Ascending aorta (tissue), 2 donors: ENCODE results near the gene DCST1. TPM values are rescaled to one million over a fixed set of nuclear protein-coding genes. Genes with fewer than 3 reads are reported as not detected.
A peak's percentile ranks its signal among the peaks of the same experiment; 100 is the strongest.

ENCODE experiments used
- DNase-seq, 2 donors: peaks; one replicate each; pipeline ENCODE4 v3.0.0-alpha.2; 2019; ENCODE audit warnings: low spot score in 2 of 2
- H3K27ac ChIP-seq, 2 donors: fragments of 200-600 bp; sonication (generic); one replicate each; pipeline ENCODE4 v1.5.1; 2016 to 2017; ENCODE audit warnings: mild to moderate bottlenecking in 1 of 2
- H3K27me3 ChIP-seq: fragments of 200-600 bp; sonication (generic); one replicate; pipeline ENCODE4 v1.5.1; 2017
- H3K36me3 ChIP-seq, 2 donors: fragments of 200-600 bp; sonication (generic); one replicate each; pipeline ENCODE4 v1.5.1; 2016
- H3K4me1 ChIP-seq, 2 donors: fragments of 200-600 bp; sonication (generic); one replicate each; pipeline ENCODE4 v1.5.1; 2016 to 2017; ENCODE audit warnings: mild to moderate bottlenecking in 1 of 2
- H3K4me3 ChIP-seq, 2 donors: fragments of 200-600 bp; sonication (generic); one replicate each; pipeline ENCODE4 v1.5.1; 2016 to 2017; ENCODE audit warnings: mild to moderate bottlenecking in 1 of 2
- H3K9me3 ChIP-seq, 2 donors: fragments of 200-600 bp; sonication (generic); one replicate each; pipeline ENCODE4 v1.5.1; 2016
- CTCF ChIP-seq, 3 experiments: fragments of 200-600 bp in 2 of 3; fragments of 450-650 bp in 1 of 3; sonication (generic) in 2 of 3; IDR thresholded peaks; one replicate each; pipeline ENCODE4 v1.5.1; 2016 to 2019; ENCODE audit warnings: antibody characterized with exemption in 3 of 3, mild to moderate bottlenecking in 1 of 3, moderate library complexity in 1 of 3
- intact Hi-C: fragments of 100-400 bp; cut with DNase I; formaldehyde crosslinking; loops from one replicate; pipeline ENCODE4 v1.15.1; 2023
- total RNA-seq: library from RNA; depleted of rRNA; stranded (reverse); fragments of >200 nt; gene quantifications from one replicate; pipeline ENCODE4 v1.1.0, GENCODE V29; 2016

The DCST1 gene
- total RNA-seq, 1 donor from 2014 or later = not detected

- H3K27ac ChIP-seq = peak overlapping the region in 1 of 2 donors; percentile 73
- peaks cover 11 to 58% of the 10 kb centered on the region in 2 donors for H3K4me1 ChIP-seq
- DNase-seq = no peak
- peak overlapping the region in 1 of 2 donors; percentile 3 for H3K4me3 ChIP-seq
- no peaks in the 10 kb centered on the region for H3K9me3 ChIP-seq
- H3K36me3 ChIP-seq = peaks cover 3 to 9% of the 10 kb centered on the region in 2 donors
- intact Hi-C loops = no loop called here
- no peaks in the 10 kb centered on the region for H3K27me3 ChIP-seq
- no peak for TF ChIP-seq CTCF (IDR thresholded peaks at IDR 0.05)
Measured at GRCh38 chr1:155009742-155010141, 23.9 kb upstream of the DCST1 start.

GRCh38 chr1:155010211-155010918 is 23.3 kb upstream of the DCST1 start:
- no peak for TF ChIP-seq CTCF (IDR thresholded peaks at IDR 0.05)
- Histone ChIP-seq H3K27ac (peak overlapping the region; percentile 42 to 73), H3K4me1 (peaks cover 11 to 52% of the 10 kb centered on the region in 2 donors), H3K4me3 (peak overlapping the region in 1 of 2 donors; percentile 3), H3K27me3 (no peaks in the 10 kb centered on the region), H3K36me3 (peaks cover 9 to 15% of the 10 kb centered on the region in 2 donors), H3K9me3 (no peaks in the 10 kb centered on the region)
- intact Hi-C loops = no loop called here
- DNase-seq = no peak

GRCh38 chr1:155011004-155011416 is 22.6 kb upstream of the DCST1 start:
- DNase-seq = no peak
- Histone ChIP-seq H3K9me3 (no peaks in the 10 kb centered on the region), H3K4me3 (no peak overlapping the region), H3K36me3 (peaks cover 13 to 22% of the 10 kb centered on the region in 2 donors), H3K27ac (peak overlapping the region; percentile 42 to 75), H3K27me3 (no peaks in the 10 kb centered on the region), H3K4me1 (peaks cover 11 to 45% of the 10 kb centered on the region in 2 donors)
- intact Hi-C loops = no loop called here
- no peak for TF ChIP-seq CTCF (IDR thresholded peaks at IDR 0.05)

GRCh38 chr1:155011437-155012025 is 22.1 kb upstream of the DCST1 start:
- H3K27me3 ChIP-seq = no peaks in the 10 kb centered on the region
- DNase-seq = no peak
- no peak for TF ChIP-seq CTCF (IDR thresholded peaks at IDR 0.05)
- peak overlapping the region; percentile 42 to 75 for H3K27ac ChIP-seq
- peaks cover 13 to 27% of the 10 kb centered on the region in 2 donors for H3K36me3 ChIP-seq
- H3K4me3 ChIP-seq = no peak overlapping the region
- no peaks in the 10 kb centered on the region for H3K9me3 ChIP-seq
- intact Hi-C loops = no loop called here
- peaks cover 6 to 40% of the 10 kb centered on the region in 2 donors for H3K4me1 ChIP-seq

GRCh38 chr1:155012026-155012546 is 21.5 kb upstream of the DCST1 start:
- Histone ChIP-seq H3K4me1 (peaks cover 5 to 41% of the 10 kb centered on the region in 2 donors), H3K27ac (peak overlapping the region; percentile 42 to 75), H3K9me3 (no peaks in the 10 kb centered on the region), H3K4me3 (no peak overlapping the region), H3K36me3 (peaks cover 13 to 28% of the 10 kb centered on the region in 2 donors), H3K27me3 (no peaks in the 10 kb centered on the region)
- TF ChIP-seq CTCF (IDR thresholded peaks at IDR 0.05) = no peak
- DNase-seq = peak in 1 of 2 donors; percentile 86
- intact Hi-C loops = no loop called here
